ENCODE measurements around the gene UNC13A. TPM values are rescaled to one million over a fixed set of nuclear protein-coding genes. Genes with fewer than 3 reads are reported as not detected.

The UNC13A gene
- polyA plus RNA-seq, 1 of the 3 experiments (the other 2 are of a cell fraction) = 0.38 TPM

GRCh38 chr19:17683078-17683477 lies 5.1 kb downstream of the UNC13A start:
- peaks cover 0 to 2% of the 10 kb centered on the region in 2 experiments; a peak in 1 of 4 replicates for H3K4me1 ChIP-seq (ENCODE audit: control insufficient read depth in 1 of 2, insufficient read depth in 2 of 2, low read depth in 1 of 2, low read length in 1 of 2)
- peaks cover 12% of the 10 kb centered on the region; the same call in 1 of the 2 replicates for H3K27me3 ChIP-seq (ENCODE audit: insufficient read depth)
- no peaks in the 10 kb centered on the region for H3K79me2 ChIP-seq (ENCODE audit: insufficient read depth)
- no peaks in the 10 kb centered on the region for H3K9me3 ChIP-seq
- WGBS (ENCODE audit: low lambda C conversion rate) = 44% methylated on average over 4 of the region's 4 CpGs
- no peaks in the 10 kb centered on the region for H3K9me2 ChIP-seq
- H3K36me3 ChIP-seq (replicated peaks in 1 of 2; ENCODE audit: control insufficient read depth in 1 of 2, insufficient read depth in 2 of 2, low read length in 1 of 2) = no peaks in the 10 kb centered on the region
- no peak overlapping the region for H3K9ac ChIP-seq
- H2AFZ ChIP-seq (ENCODE audit: low read depth) = no peak overlapping the region
- TF ChIP-seq REST (IDR thresholded peaks at IDR 0.05; ENCODE audit: low read depth, low read length) = no peak
- no peak for TF ChIP-seq MEF2A (IDR thresholded peaks at IDR 0.05; ENCODE audit: borderline replicate concordance, low read depth)
- no peak for TF ChIP-seq USF1 (IDR thresholded peaks at IDR 0.05; ENCODE audit: borderline replicate concordance, low read depth)
- TF ChIP-seq NRF1 (IDR thresholded peaks at IDR 0.05; ENCODE audit: low read depth, low read length) = no peak
- no peak for TF ChIP-seq USF2 (IDR thresholded peaks at IDR 0.05; ENCODE audit: borderline replicate concordance, low read depth, low read length)
- no peak for TF ChIP-seq EP300 (IDR thresholded peaks at IDR 0.05; ENCODE audit: borderline replicate concordance in 1 of 2, low read depth in 1 of 2, low read length in 1 of 2)
- TF ChIP-seq RFX5 (IDR thresholded peaks at IDR 0.05; ENCODE audit: low read length) = no peak
- TF ChIP-seq MAX (IDR thresholded peaks at IDR 0.05; ENCODE audit: low read depth) = no peak
- TF ChIP-seq FOSL2 (IDR thresholded peaks at IDR 0.05; ENCODE audit: borderline replicate concordance, low read depth) = no peak
- ChIA-PET CTCF (interaction anchor here (1.0 kb wide), 1 partner anchor 11 kb away, joined by 3 read pairs; no protein-coding TSS in a partner anchor), POLR2A (no interaction called here)
- H3F3A ChIP-seq (replicated peaks; ENCODE audit: insufficient read depth) = no peaks in the 10 kb centered on the region
- H3K27ac ChIP-seq (ENCODE audit: low read depth in 2 of 2, low read length in 1 of 2) = no peak overlapping the region
- no peak for DNase-seq
- no peak overlapping the region for H3K4me3 ChIP-seq (ENCODE audit: low read depth in 2 of 2, low read length in 1 of 2)
- H3K4me2 ChIP-seq = no peak overlapping the region
- H4K20me1 ChIP-seq (ENCODE audit: insufficient read depth) = no peaks in the 10 kb centered on the region; the same call in 1 of the 2 replicates

GRCh38 chr19:17682273-17682672 lies 5.9 kb downstream of the UNC13A start:
- H3K79me2 ChIP-seq (ENCODE audit: insufficient read depth) = no peaks in the 10 kb centered on the region
- peaks cover 5% of the 10 kb centered on the region; the same call in 1 of the 2 replicates for H3K27me3 ChIP-seq (ENCODE audit: insufficient read depth)
- H3K9me2 ChIP-seq = no peaks in the 10 kb centered on the region
- no peak overlapping the region for H3K4me2 ChIP-seq
- H3K9ac ChIP-seq = no peak overlapping the region
- H3K36me3 ChIP-seq (replicated peaks in 1 of 2; ENCODE audit: control insufficient read depth in 1 of 2, insufficient read depth in 2 of 2, low read length in 1 of 2) = no peaks in the 10 kb centered on the region
- ChIA-PET CTCF (interaction anchor here (1.3 kb wide), 1 partner anchor 18 kb away, joined by 3 read pairs; no protein-coding TSS in a partner anchor), POLR2A (no interaction called here)
- H3F3A ChIP-seq (replicated peaks; ENCODE audit: insufficient read depth) = no peaks in the 10 kb centered on the region
- H3K27ac ChIP-seq (ENCODE audit: low read depth in 2 of 2, low read length in 1 of 2) = no peak overlapping the region
- 40% methylated on average over 2 of the region's 5 CpGs for WGBS (ENCODE audit: low lambda C conversion rate)
- no peaks in the 10 kb centered on the region; the same call in 1 of the 2 replicates for H4K20me1 ChIP-seq (ENCODE audit: insufficient read depth)
- H2AFZ ChIP-seq (ENCODE audit: low read depth) = no peak overlapping the region
- H3K4me1 ChIP-seq (ENCODE audit: control insufficient read depth in 1 of 2, insufficient read depth in 2 of 2, low read depth in 1 of 2, low read length in 1 of 2) = peaks cover 0 to 2% of the 10 kb centered on the region in 2 experiments; a peak in 1 of 4 replicates
- no peaks in the 10 kb centered on the region for H3K9me3 ChIP-seq
- H3K4me3 ChIP-seq (ENCODE audit: low read depth in 2 of 2, low read length in 1 of 2) = no peak overlapping the region
- DNase-seq = no peak
- TF ChIP-seq PBX3 (IDR thresholded peaks at IDR 0.05) = no peak
- TF ChIP-seq CTCF (IDR thresholded peaks at IDR 0.05) = no peak
- TF ChIP-seq POLR2AphosphoS5 (IDR thresholded peaks at IDR 0.05; ENCODE audit: low read depth, low read length) = no peak
- no peak for TF ChIP-seq RXRA (IDR thresholded peaks at IDR 0.05; ENCODE audit: borderline replicate concordance, low read depth)
- TF ChIP-seq ZBTB33 (IDR thresholded peaks at IDR 0.05; ENCODE audit: borderline replicate concordance, low read depth) = no peak
- no peak for TF ChIP-seq MAX (IDR thresholded peaks at IDR 0.05; ENCODE audit: low read depth)
- TF ChIP-seq EZH2phosphoT487 (IDR thresholded peaks at IDR 0.05; ENCODE audit: borderline replicate concordance, low read depth) = no peak
